Measurements from ENCODE around the gene TACC2.

DNA sequence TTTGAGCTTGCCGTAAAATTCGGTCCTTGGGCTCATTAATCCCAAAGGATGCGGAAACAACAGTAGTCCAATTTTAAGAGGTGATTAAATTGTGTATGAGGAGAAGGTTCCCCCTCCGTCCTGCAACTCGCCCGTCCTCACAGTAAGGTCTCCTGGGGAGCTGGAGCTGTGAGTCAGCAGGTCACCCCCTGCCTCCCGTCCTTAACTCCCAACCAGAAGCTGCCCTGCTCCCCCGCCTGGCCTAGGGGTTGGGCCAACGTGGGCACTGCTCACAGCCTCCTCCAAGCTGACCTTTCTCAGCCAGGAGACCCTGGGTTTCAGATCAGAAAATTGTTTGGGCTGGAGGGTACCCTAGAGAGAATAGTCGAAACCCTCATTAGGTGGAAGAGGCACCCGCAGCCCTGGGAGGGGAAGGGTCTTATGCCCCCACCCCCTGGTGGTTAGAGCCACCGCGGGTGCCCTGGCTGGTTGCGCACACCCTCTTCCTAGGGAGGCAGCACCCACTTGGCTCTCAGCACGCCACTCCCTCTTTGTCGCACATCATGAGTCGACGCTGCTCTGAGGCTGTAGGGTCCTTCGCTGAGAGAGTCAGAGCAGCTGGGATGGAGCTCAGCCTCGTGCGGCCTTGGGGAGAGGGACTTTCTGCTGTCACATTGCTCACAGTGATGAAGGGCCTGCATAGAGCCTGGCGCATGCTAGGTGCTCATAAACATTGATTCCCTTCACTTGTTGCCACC, 131.2 kb downstream of the TACC2 start:
- TF ChIP-seq, protein P1, sequence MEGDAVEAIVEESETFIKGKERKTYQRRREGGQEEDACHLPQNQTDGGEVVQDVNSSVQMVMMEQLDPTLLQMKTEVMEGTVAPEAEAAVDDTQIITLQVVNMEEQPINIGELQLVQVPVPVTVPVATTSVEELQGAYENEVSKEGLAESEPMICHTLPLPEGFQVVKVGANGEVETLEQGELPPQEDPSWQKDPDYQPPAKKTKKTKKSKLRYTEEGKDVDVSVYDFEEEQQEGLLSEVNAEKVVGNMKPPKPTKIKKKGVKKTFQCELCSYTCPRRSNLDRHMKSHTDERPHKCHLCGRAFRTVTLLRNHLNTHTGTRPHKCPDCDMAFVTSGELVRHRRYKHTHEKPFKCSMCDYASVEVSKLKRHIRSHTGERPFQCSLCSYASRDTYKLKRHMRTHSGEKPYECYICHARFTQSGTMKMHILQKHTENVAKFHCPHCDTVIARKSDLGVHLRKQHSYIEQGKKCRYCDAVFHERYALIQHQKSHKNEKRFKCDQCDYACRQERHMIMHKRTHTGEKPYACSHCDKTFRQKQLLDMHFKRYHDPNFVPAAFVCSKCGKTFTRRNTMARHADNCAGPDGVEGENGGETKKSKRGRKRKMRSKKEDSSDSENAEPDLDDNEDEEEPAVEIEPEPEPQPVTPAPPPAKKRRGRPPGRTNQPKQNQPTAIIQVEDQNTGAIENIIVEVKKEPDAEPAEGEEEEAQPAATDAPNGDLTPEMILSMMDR (IDR thresholded peaks at IDR 0.05) = no peak
- TF ChIP-seq POLR2A (IDR thresholded peaks at IDR 0.05) = no peak
- no peak for TF ChIP-seq POLR2AphosphoS5 (IDR thresholded peaks at IDR 0.05)
- no peak for TF ChIP-seq EP300 (IDR thresholded peaks at IDR 0.05)

All from suprapubic skin (tissue), 4 donors.